Common myeloid progenitor, CD34-positive (primary cell): ENCODE data around the gene VSNL1.

Source experiments
- CTCF ChIA-PET: fragments of 350-600 bp; sonication (Branson Sonifier 250); formaldehyde crosslinking; loops from one replicate; lab custom pipeline; 2021; ENCODE audit warnings: antibody characterized with exemption; lab: Charles Lee
- POLR2A ChIA-PET: fragments of 350-600 bp; sonication (Branson Sonifier 250); formaldehyde crosslinking; loops from one replicate; lab custom pipeline; 2021; ENCODE audit warnings: antibody characterized with exemption; lab: Charles Lee
- DNase-seq, 3 donors: peaks; one replicate each; pipeline versions ENCODE4 v3.0.0 to v3.0.0-alpha.2; 2013
- H3K27ac ChIP-seq, 2 experiments: 1 replicate in 1 of 2; 2 replicates in 1 of 2; pipeline ENCODE4 v1.7.0; 2013; ENCODE audit warnings: inconsistent platforms in 2 of 2, low read length in 2 of 2, mild to moderate bottlenecking in 2 of 2, low read depth in 1 of 2, moderate library complexity in 1 of 2; ENCODE audit not compliant: severe bottlenecking in 2 of 2, insufficient read depth in 1 of 2, poor library complexity in 1 of 2
- H3K27me3 ChIP-seq, 5 experiments: replicated peaks in 2 of 5; 1 replicate in 3 of 5; 2 replicates in 2 of 5; pipeline versions ENCODE4 v1.6.1 to v1.7.0; 2013; ENCODE audit warnings: low read length in 4 of 5, mild to moderate bottlenecking in 2 of 5, moderate library complexity in 2 of 5, inconsistent platforms in 1 of 5; ENCODE audit not compliant: insufficient read depth in 5 of 5, control insufficient read depth in 4 of 5
- H3K36me3 ChIP-seq, 4 experiments: 1 replicate in 2 of 4; 2 replicates in 2 of 4; pipeline versions ENCODE4 v1.6.1 to v1.7.0; 2013; ENCODE audit warnings: low read length in 3 of 4, control low read depth in 1 of 4, mild to moderate bottlenecking in 1 of 4; ENCODE audit not compliant: control insufficient read depth in 4 of 4, insufficient read depth in 4 of 4
- H3K4me1 ChIP-seq, 4 experiments: 1 replicate in 3 of 4; 2 replicates in 1 of 4; pipeline versions ENCODE4 v1.6.1 to v1.7.1; 2013; ENCODE audit warnings: low read length in 3 of 4, mild to moderate bottlenecking in 3 of 4, control low read depth in 1 of 4, inconsistent platforms in 1 of 4, moderate library complexity in 1 of 4; ENCODE audit not compliant: control insufficient read depth in 4 of 4, insufficient read depth in 4 of 4; ENCODE audit errors: control extremely low read depth in 1 of 4
- H3K4me3 ChIP-seq, 7 experiments: 1 replicate in 4 of 7; 2 replicates in 3 of 7; pipeline versions ENCODE4 v1.5.1 to v1.7.0; 2013; ENCODE audit warnings: mild to moderate bottlenecking in 7 of 7, low read length in 6 of 7, moderate library complexity in 6 of 7, inconsistent platforms in 2 of 7, low read depth in 2 of 7, control low read depth in 1 of 7; ENCODE audit not compliant: insufficient read depth in 4 of 7, control insufficient read depth in 1 of 7; ENCODE audit errors: extremely low read depth in 1 of 7
- H3K9me3 ChIP-seq, 5 experiments: 1 replicate in 4 of 5; 2 replicates in 1 of 5; pipeline versions ENCODE4 v1.6.1 to v1.7.1; 2013; ENCODE audit warnings: low read length in 4 of 5, mild to moderate bottlenecking in 2 of 5, inconsistent platforms in 1 of 5, low read depth in 1 of 5, moderate library complexity in 1 of 5; ENCODE audit not compliant: control insufficient read depth in 4 of 5, insufficient read depth in 2 of 5; ENCODE audit errors: control extremely low read depth in 1 of 5
- WGBS: methylation state at CpG from one replicate; pipeline ENCODE4 v1.1.5; 2013; ENCODE audit not compliant: insufficient coverage; 5-methylcytosine and 5-hydroxymethylcytosine counted together

Gene VSNL1

DNA sequence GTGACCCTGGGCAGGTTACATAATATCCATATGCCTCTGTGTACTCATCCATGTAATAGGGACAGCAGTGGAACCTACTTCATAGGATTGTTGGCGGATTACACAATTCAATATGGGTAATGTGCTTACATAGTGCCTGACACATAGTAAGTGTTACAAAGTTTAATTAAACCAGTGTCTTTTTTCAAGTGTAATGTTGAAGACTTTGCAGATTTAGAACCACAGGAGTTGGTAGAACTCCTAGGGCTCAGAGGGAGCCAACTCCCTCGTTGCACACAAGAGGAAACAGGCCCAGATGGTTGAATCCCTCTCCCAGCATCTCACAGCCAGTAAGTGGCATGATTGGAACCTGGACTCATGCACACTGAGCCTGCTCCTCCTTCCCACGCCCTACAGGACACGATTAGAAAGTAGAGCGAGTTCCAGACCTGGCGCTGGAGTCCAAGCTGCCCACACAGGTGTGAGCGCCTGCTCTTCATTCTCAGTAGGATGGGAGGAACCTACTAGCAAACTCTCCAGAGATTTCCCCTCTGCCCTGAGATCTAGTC, 97.8 kb downstream of the VSNL1 start:
- CTCF ChIA-PET, result no interaction called here

GRCh38 chr2:17640406-17640805, 99.9 kb downstream of the VSNL1 start:
- DNase-seq, result no peak
- H3K4me1 ChIP-seq, result peaks cover 0 to 3% (median 0%) of the 10 kb centered on the region in 4 experiments
- no CpG with 5 or more reads among the region's 2 CpGs for WGBS
- no peak overlapping the region for H3K4me3 ChIP-seq
- H3K27ac ChIP-seq, result no peak overlapping the region
- no peaks in the 10 kb centered on the region for H3K36me3 ChIP-seq
- ChIA-PET CTCF (interaction anchor here (0.6 to 1.1 kb wide), 3 partner anchors 10 to 75 kb away, joined by 3 read pairs; no protein-coding TSS in a partner anchor), POLR2A (no interaction called here)
- H3K27me3 ChIP-seq, result peaks cover 0 to 5% (median 0%) of the 10 kb centered on the region in 5 experiments
- H3K9me3 ChIP-seq, result no peaks in the 10 kb centered on the region

More for the DNA sequence above, 97.8 kb downstream of the VSNL1 start:
- Histone ChIP-seq H3K36me3 (no peaks in the 10 kb centered on the region), H3K9me3 (no peaks in the 10 kb centered on the region), H3K27me3 (peaks cover 0 to 9% (median 0%) of the 10 kb centered on the region in 5 experiments), H3K27ac (no peak overlapping the region), H3K4me1 (no peaks in the 10 kb centered on the region), H3K4me3 (no peak overlapping the region)
- POLR2A ChIA-PET, result no interaction called here
- 96% methylated on average over 7 of the region's 7 CpGs for WGBS
- no peak for DNase-seq

DNA sequence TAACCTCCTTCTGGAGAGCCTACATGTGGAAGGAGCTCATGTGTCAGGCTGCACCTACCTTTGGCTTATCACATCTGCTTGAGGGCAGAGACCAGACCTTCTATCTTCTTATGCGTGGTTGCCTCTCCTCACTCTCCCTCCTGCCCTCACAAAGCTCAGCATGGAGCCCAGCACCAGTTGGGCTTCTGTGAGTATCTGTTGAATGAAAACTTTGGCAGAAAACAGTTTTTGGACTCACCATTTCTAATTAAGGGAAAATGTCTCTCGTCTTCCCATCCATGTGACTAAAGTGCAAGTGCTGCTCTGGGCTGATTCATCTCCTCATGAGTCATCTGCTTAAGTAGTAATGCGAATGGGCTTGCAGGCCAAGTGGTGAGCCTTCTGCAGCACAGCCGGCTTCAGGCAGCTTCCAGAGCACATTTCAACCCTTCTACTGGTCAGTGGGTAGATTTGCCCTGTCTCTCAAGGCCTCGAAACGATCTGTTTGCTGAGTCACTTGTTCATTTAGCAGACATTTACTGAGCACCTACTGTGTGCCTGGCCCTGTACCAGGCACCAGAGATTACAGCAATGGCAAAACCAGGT, 102.6 kb downstream of the VSNL1 start:
- Histone ChIP-seq H3K4me1 (peaks cover 0 to 7% (median 0%) of the 10 kb centered on the region in 4 experiments), H3K36me3 (no peaks in the 10 kb centered on the region), H3K4me3 (no peak overlapping the region), H3K9me3 (no peaks in the 10 kb centered on the region), H3K27ac (peak overlapping the region in 1 of 2 experiments; percentile 30), H3K27me3 (no peaks in the 10 kb centered on the region)
- 96% methylated on average over 5 of the region's 6 CpGs for WGBS
- ChIA-PET POLR2A (no interaction called here), CTCF (interaction anchor here (2.1 kb wide), 1 partner anchor 30 kb away, joined by 4 read pairs; no protein-coding TSS in a partner anchor)
- DNase-seq, result no peak

- H3K27ac ChIP-seq, result no peak overlapping the region
- CTCF ChIA-PET, result interaction anchor here (0.7 to 4.5 kb wide), 12 partner anchors 10 to 50 kb away, joined by 3 to 43 read pairs (median 4); no protein-coding TSS in a partner anchor
- POLR2A ChIA-PET, result no interaction called here
- no peaks in the 10 kb centered on the region for H3K9me3 ChIP-seq
- DNase-seq, result no peak
- WGBS, result 95% methylated on average over 4 of the region's 4 CpGs
- H3K27me3 ChIP-seq, result no peaks in the 10 kb centered on the region
- H3K36me3 ChIP-seq, result no peaks in the 10 kb centered on the region
- peaks cover 0 to 24% (median 4%) of the 10 kb centered on the region in 4 experiments for H3K4me1 ChIP-seq
- no peak overlapping the region for H3K4me3 ChIP-seq
These were observed 104.7 kb downstream of the VSNL1 start for GRCh38 chr2:17644997-17645720.

DNA sequence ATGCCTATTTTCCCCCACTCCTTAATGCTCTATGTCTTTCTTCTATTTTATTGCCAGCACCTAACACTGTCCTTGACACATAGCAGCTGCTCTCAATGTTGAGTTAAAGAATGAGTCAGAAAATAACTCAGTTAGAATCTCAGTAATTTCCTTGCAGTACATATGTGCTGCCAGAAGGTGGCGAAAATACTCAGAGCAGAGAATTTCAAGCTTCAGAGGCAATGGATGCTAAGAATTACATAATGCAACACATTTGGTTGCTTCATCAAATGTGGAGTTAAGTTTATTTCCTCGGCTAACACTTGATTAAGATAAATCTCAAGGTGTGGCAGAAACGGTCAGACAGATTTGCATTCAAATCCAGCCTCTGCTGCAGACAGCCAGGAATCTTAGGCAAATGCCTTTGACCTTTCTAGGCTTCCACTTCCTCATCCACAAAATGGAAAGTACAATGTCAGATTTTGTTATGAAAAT, 105.6 kb downstream of the VSNL1 start:
- no peak overlapping the region for H3K27ac ChIP-seq

DNA sequence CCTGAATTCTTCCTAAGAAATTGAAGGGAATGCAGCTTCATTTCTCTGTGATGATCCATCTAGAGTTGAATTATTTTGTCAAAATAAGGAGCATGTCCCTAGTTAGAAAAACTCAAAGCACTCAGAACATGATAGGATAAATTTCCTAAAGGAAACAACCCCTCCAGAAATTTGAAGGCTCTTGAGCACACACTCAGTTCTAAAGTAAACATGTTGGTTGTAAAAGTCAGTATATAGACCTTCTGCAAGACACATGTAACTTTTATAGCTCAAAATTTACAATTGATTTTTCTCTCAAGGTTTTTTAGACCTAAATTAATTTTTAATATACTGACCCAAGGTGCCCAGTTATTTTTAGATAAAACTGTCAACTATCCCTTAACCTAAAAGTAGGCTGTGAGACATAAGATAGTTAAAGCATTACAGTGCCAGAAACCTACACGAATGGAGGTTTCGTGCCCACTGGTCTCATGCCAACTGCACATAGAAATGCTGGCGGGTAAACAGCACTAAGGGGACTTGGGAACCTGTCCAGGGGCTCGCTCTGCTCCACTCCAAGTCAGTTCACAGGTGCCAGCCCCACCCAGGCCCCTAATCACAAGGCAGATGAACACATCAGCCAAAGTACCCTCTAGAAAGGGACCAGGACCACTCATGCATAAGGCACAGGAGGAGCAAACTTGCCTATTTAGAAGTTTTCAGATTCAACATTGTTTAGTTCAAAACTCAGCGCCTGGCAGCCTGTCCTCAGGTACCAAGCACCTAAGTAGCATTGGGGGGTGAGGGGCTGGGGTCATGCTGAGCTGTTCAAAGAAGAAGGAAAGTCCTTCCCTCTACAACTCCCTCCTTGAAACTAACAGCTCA, 106.6 kb downstream of the VSNL1 start:
- Histone ChIP-seq H3K4me3 (no peak overlapping the region), H3K4me1 (peaks cover 0 to 24% (median 4%) of the 10 kb centered on the region in 4 experiments), H3K9me3 (no peaks in the 10 kb centered on the region), H3K27me3 (no peaks in the 10 kb centered on the region), H3K36me3 (no peaks in the 10 kb centered on the region), H3K27ac (no peak overlapping the region)
- DNase-seq, result no peak
- 98% methylated on average over 4 of the region's 5 CpGs for WGBS
- ChIA-PET POLR2A (no interaction called here), CTCF (interaction anchor here (3.8 to 4.5 kb wide), 2 partner anchors 13 to 22 kb away, joined by 24 to 43 read pairs; no protein-coding TSS in a partner anchor)

More for the DNA sequence above, 105.6 kb downstream of the VSNL1 start:
- ChIA-PET POLR2A (no interaction called here), CTCF (interaction anchor here (0.7 to 4.5 kb wide), 10 partner anchors 9 to 161 kb away, joined by 3 to 43 read pairs (median 4); no protein-coding TSS in a partner anchor)
- H3K36me3 ChIP-seq, result no peaks in the 10 kb centered on the region
- H3K27me3 ChIP-seq, result no peaks in the 10 kb centered on the region
- peak; percentile 47 to 76 (median 67) for DNase-seq
- 0% methylated on average over 3 of the region's 3 CpGs for WGBS
- no peak overlapping the region for H3K4me3 ChIP-seq
- no peaks in the 10 kb centered on the region for H3K9me3 ChIP-seq
- peaks cover 0 to 24% (median 4%) of the 10 kb centered on the region in 4 experiments for H3K4me1 ChIP-seq
